MV-4-11 (cell line): ENCODE results near the gene RRP1.

Experiments
- DNase-seq: peaks from one replicate; lab custom pipeline; 2025; lab: John Stamatoyannopoulos, UW

Gene RRP1

GRCh38 chr21:43802713-43803313 is 13.4 kb downstream of the RRP1 start:
- DNase-seq: no peak

- DNase-seq: no peak
These were observed 14.4 kb downstream of the RRP1 start for GRCh38 chr21:43803558-43804300.

GRCh38 chr21:43805275-43805800 is 16.0 kb downstream of the RRP1 start:
- peak; percentile 83 for DNase-seq

DNA sequence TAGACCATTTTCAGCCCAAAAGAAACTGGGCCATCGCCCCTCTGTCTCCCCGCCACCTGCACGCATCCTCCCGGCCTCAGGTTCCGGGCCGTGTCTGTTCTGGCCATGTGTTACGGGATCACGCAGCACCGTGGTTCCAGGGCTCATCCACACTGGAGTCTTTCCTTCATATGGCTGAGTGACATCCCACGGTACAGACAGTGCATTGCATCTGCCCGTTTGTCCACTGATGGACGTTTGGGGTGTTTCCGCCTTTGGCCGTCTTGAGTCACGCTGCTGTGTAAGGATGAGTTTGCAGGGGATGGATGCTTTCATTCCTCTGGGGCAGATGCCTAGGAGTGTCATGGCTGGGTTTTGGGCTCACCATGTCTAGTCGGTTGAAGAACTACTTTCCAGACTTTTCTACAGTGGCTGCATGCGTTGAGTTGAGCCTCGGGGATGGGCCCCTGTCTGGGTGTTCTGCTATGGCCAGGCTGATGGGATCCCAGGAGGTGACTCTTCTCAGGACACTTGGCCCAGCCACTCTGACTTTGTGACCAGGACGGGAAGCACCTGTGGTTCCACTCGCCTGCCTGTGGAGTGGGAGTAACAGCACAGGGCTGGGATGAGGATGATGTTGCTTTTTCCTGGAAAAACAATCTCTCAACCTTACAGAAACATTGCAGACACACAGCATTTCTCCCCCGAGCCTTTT is 16.8 kb downstream of the RRP1 start:
- no peak for DNase-seq

DNA sequence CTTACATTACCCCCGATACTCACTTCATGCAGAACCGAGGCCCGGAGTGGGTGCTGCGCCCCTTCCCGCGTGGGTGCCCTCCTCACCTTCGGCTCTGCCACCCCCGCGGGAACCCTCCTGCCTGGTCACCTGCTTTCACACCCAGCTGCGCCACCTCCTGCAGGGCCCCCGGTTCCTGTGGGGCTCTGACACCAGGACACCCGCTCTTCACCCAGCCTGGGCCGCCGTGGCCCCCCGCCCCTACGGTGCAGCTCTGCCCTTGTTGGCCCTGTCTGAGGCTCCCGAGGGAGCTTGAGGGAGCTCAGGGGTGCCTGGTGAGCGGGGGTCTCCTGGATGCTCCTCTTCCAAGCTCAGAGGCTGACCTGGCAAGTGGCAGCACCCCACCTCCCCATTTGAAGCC is 19.0 kb downstream of the RRP1 start:
- no peak for DNase-seq

DNA sequence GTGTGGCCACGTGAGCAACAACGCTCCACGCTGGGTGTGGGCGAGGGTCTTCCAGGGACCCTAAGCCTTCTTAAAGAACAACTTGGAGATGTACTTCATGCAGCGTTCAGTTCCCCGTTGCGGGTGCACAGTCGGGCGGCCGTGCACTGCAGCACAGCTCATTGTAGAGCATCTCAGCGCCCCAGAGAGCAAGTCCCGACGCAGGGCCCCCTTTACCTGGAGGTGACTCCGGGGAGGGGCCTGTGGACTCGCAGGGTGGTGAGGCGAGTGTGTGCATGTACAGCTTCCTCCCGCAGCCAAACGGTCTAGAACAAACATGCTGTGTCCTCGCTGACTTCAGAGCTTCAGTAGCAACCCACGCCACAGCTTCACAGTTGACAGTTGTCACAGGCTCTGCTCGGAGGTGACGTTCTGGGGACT is 19.5 kb downstream of the RRP1 start:
- no peak for DNase-seq

- no peak for DNase-seq
These were observed 20.0 kb downstream of the RRP1 start for GRCh38 chr21:43809346-43809799.

DNA sequence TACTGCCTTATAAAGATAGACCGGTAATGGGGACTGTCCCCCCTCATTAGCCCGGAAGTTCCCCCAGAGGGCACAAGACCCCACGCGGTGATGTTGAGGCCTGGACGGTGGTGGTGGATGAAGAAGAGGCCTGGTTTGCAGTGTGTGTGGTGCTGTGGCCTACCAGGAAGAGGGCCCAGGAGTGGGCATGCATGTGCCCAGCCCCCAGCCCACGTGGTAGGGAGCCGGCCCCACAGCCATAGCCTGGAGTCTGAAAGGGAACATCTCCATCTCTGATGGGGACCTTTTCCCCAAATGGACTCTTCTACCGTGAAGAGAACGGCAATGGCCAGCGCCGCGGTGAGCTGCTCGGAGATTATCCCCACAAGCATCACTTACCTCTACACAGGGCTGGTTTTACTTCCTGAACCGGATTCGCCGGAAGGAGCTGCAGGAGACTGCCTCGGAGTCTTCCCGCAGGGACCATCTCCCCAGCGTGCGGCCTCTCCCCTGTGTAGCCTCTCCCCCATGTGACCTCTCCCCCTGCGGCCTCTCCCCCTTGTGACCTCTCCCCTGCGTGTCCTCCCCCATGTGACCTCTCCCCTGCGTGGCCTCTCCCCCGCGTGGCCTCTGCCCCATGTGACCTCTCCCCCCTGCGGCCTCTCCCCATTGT is 20.6 kb downstream of the RRP1 start:
- no peak for DNase-seq

GRCh38 chr21:43810505-43811261 is 21.3 kb downstream of the RRP1 start:
- peak; percentile 80 for DNase-seq

DNA sequence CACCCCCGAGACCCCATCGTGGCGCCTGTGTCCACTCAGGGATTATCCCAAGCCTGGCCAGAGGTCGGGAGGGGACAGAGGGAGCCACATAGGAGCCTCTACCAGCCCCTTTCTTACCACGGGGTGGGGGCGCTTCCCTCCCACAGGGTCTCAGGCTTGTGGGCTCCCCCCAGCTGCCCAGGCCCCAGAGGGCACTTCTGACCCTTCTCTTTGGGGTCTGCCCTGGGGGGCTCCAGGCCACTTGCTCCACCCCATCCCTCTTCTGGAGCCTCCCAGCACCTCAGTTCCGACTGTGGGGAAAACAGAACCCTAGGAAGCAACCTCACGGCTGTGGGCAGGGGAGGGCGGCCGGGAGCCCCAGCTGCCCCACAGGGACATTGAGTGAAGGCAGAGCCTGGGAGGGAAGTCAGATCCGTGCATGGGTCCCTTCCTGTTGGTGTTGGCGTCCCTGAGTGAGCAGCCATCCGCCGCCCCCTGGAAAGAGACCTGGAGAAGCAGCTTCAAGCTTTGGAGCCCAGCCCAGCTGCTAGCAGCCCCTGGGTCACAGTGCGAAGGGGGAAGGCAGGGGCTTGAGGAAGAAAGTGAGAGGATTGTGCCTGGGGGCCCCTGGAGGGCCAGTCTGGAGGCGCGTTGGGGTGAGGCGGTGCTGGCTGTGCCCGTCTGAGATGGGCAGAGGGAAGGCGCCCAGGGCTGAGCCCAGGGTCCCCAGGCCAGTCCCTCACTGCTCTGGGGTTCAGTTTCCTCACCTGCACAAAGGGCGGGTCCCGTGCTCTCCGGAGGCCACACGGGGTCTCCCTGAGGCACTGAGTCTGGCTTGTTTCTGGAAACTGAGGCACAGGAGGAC is 22.1 kb downstream of the RRP1 start:
- no peak for DNase-seq

DNA sequence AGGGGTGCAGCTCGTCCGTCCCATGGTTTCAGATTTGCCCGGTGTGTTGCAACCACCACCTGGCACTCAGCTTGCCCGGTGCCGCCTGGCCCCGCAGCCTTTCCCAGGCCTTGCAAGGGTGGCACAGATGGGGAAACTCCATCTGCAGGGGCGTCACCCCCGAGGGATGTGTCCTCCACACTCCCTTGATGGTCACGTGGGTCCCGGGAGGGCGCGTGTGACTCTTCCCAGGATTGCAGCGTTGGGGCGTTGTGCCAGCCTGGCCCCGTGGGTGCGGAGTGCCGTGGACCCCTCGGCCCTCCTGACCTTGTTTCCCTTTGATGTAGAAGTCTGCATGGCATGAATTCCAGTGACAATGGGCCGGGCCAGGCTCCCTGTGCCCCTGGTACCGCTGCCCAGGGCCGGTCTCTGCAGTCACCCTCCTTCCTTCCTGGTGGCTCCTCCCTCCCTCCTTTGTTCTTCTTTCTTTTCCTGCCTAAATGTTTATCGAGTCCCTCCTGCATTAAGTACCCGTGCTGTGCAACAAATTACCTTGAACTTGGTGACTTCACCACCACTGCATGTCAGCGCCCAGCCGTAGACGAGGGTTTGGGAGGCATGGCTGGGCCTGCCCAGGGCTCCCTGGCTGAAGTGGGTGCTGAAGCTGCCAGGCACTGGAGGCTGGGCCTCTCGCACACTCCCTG is 22.9 kb downstream of the RRP1 start:
- peak; percentile 13 for DNase-seq

DNA sequence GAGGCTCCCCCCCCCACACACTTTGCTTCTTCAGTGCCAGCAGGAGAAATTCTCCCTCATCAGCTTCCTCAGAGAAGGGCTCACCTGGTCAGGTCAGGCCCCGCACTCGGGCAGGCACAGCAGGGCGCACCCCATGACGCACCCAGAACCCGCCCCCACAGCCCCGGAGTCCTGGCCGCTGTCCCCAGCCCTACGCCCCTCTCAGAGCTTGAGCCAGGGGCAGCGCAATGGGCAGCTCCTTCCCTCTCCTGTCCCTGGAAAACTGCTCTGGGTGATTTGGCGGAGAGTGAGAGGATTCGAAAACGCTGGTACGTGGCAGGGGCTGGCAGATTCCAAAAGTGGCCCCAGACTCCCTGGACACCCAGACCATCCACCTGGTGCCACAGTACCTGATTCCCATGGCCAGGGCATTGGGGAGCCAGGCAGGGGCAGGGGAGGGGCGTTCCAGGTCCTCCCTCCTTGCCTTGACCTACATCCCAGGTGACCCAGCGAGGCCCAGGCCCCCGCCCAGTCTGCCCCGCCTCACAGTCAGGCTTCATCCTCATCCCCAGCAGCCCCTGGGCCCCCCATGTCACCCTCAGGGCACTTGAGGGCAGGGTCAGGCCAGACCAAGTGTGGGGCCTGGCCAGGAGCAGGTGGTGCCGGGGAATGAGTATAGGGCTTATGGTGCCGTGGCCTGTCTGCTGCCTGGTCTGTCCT is 23.7 kb downstream of the RRP1 start:
- DNase-seq: no peak

- no peak for DNase-seq
These were observed 24.2 kb downstream of the RRP1 start for GRCh38 chr21:43813656-43813980.

GRCh38 chr21:43814215-43815106 is 25.1 kb downstream of the RRP1 start:
- DNase-seq: no peak

DNA sequence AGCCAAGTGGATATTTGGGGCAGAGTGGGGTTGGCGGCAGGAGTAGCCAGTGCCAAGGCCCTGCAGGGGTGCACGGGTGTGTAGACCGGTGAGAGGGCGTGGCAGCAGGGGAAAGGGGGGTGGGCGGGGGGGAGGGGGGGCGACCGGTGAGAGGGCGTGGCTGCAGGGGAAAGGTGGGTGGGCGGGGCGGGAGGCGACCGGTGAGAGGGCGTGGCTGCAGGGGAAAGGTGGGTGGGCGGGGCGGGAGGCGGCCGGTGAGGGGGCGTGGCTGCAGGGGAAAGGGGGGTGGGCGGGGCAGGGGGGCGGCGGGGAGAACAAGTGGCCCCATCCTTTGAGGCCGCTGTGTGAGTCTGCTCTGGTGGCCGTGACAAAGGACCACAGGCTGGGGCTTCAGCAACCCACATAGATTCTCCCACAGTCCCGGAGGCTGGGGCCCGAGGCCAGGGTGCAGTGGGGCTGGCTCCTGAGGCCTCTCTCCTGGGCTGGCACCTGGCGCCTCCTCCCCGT is 25.8 kb downstream of the RRP1 start:
- DNase-seq: no peak

DNA sequence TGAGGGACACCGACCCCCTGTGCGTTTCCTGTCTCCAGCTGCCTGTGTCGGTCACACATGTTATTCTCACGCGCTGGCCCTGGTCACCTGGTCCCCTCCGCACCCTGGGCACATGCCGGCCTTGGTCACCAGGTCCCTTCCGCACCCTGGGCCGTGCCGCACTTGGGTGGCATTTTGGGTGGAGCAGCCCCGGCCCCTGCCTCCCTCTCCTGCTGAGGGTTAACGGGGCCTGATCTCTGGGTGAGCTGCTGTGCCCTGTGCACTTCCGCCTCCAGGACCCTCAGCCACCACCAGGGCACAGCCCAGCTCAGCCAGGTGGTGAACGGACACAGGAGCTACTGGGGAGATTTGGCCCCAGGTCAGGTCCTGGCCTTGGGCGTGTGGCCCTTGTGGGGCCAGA is 26.6 kb downstream of the RRP1 start:
- DNase-seq: no peak

DNA sequence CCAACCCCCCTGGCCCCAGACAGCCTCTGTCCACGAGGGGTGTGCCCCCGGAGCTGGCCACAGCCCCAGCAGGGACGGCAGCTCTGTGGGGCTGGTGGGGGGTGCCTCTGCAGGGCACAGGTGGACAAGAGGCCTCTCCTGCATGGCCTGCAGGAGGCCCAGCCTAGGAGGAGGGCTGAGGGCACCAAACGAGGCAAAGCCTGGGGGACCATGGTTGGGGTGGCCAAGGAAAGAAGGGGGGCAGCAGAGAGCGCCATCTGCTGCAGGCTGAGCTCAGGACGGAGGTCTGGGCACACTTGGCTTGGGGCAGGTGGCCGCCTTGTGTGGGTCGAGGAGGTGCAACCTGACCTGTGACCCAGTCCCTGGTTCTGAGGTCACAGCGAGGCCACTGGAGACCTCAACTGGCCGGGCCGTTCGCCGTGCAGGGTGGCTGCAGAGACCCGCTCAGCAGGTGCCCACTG is 27.3 kb downstream of the RRP1 start:
- DNase-seq: no peak
